OCI-LY7 (cell line): ENCODE results near the gene LRRC7. TPM values are rescaled to one million over a fixed set of nuclear protein-coding genes. Genes with fewer than 3 reads are reported as not detected.

Experiments
- BruUV-seq: library from RNA; stranded (reverse); fragments of 400-500 nt; replicated peaks from 2 replicates; lab custom pipeline; 2021; lab: Mats Ljungman, UMichigan
- CTCF ChIA-PET: fragments of 300-600 bp; sonication (Branson Sonifier 250); formaldehyde crosslinking; loops from one replicate; lab custom pipeline; 2022; ENCODE audit warnings: antibody characterized with exemption; ENCODE audit not compliant: unreplicated experiment; lab: Charles Lee
- POLR2A ChIA-PET: fragments of 300-600 bp; sonication (Branson Sonifier 250); formaldehyde crosslinking; loops from one replicate; lab custom pipeline; 2022; ENCODE audit warnings: antibody characterized with exemption; lab: Charles Lee
- DNase-seq: peaks from one replicate; pipeline ENCODE4 v3.0.0-alpha.2; 2015; ENCODE audit warnings: low spot score
- H2AFZ ChIP-seq: fragments of 200-600 bp; sonication (generic), shearing (Covaris generic); 2 replicates; pipeline ENCODE4 v1.6.1; 2014; ENCODE audit warnings: mild to moderate bottlenecking, antibody characterized with exemption, low read length, moderate library complexity
- H3K27ac ChIP-seq: fragments of 200-600 bp; sonication (generic); 2 replicates; pipeline ENCODE4 v1.5.1; 2014; ENCODE audit warnings: mixed run types, low read depth, mild to moderate bottlenecking, moderate library complexity, low read length, inconsistent platforms; ENCODE audit not compliant: poor library complexity, severe bottlenecking
- H3K36me3 ChIP-seq: fragments of 200-600 bp; sonication (generic); 2 replicates; pipeline ENCODE4 v1.6.1; 2014; ENCODE audit warnings: mild to moderate bottlenecking, antibody characterized with exemption, low read length, moderate library complexity, mixed read lengths; ENCODE audit not compliant: insufficient read depth
- H3K4me1 ChIP-seq: fragments of 200-600 bp; sonication (generic); 2 replicates; pipeline ENCODE4 v1.5.1; 2014; ENCODE audit warnings: mild to moderate bottlenecking, low read length; ENCODE audit not compliant: insufficient read depth, poor library complexity, severe bottlenecking
- H3K4me2 ChIP-seq: fragments of 200-600 bp; sonication (generic); 2 replicates; pipeline ENCODE4 v1.6.1; 2014; ENCODE audit warnings: mild to moderate bottlenecking, low read length
- H3K4me3 ChIP-seq: fragments of 200-600 bp; sonication (generic); 2 replicates; pipeline ENCODE4 v1.5.1; 2014; ENCODE audit warnings: mild to moderate bottlenecking, low read depth, low read length; ENCODE audit not compliant: poor library complexity, severe bottlenecking
- H3K79me2 ChIP-seq: fragments of 200-600 bp; sonication (generic); 2 replicates; pipeline ENCODE4 v1.6.1; 2016; ENCODE audit warnings: low read depth, mild to moderate bottlenecking, low read length, moderate library complexity, mixed read lengths; ENCODE audit not compliant: insufficient read depth
- H3K9me2 ChIP-seq: fragments of 200-600 bp; sonication (generic); 2 replicates; pipeline ENCODE4 v1.6.1; 2016; ENCODE audit warnings: mild to moderate bottlenecking, low read length, mixed read lengths; ENCODE audit not compliant: insufficient read depth
- H3K9me3 ChIP-seq: fragments of 200-600 bp; sonication (generic); 2 replicates; pipeline ENCODE4 v1.6.1; 2014; ENCODE audit warnings: mild to moderate bottlenecking, mixed run types, low read length, mixed read lengths
- H4K20me1 ChIP-seq: fragments of 200-600 bp; sonication (generic); 2 replicates; pipeline ENCODE4 v1.6.1; 2014; ENCODE audit warnings: mild to moderate bottlenecking, antibody characterized with exemption, low read length, moderate library complexity, mixed read lengths; ENCODE audit not compliant: insufficient read depth
- CTCF ChIP-seq: fragments of 200-600 bp; sonication (generic); conservative IDR thresholded peaks from 2 replicates; pipeline ENCODE4 v1.5.1; 2014; ENCODE audit warnings: mild to moderate bottlenecking, antibody characterized with exemption, low read length, moderate library complexity, mixed read lengths
- EZH2phosphoT487 ChIP-seq: fragments of 200-600 bp; sonication (generic); IDR thresholded peaks from 2 replicates; pipeline ENCODE4 v1.6.1; 2018; ENCODE audit warnings: low read depth, borderline replicate concordance, mild to moderate bottlenecking, mixed run types, antibody characterized with exemption, low read length, moderate library complexity, mixed read lengths
- intact Hi-C: fragments of 100-400 bp; cut with micrococcal nuclease; formaldehyde crosslinking; loops from one replicate; pipeline ENCODE4 v1.10.0; 2022; ENCODE audit not compliant: unreplicated experiment
- total RNA-seq, 2 experiments: library from RNA; depleted of rRNA in 1 of 2; stranded (reverse); fragments of >200 nt in 1 of 2; shearing (Covaris generic) in 1 of 2; gene quantifications; 2 replicates each; pipeline ENCODE4 v1.2.3, GENCODE V29; 2014 to 2022

Gene LRRC7
- total RNA-seq, 2 experiments from 2014 or later: not detected

GRCh38 chr1:70048336-70049094, 480.8 kb downstream of the LRRC7 start:
- Histone ChIP-seq H3K36me3 (no peaks in the 10 kb centered on the region), H3K27ac (no peak overlapping the region), H4K20me1 (no peaks in the 10 kb centered on the region), H3K4me3 (no peak overlapping the region), H3K4me1 (no peaks in the 10 kb centered on the region), H3K79me2 (no peaks in the 10 kb centered on the region), H3K9me3 (no peaks in the 10 kb centered on the region), H2AFZ (no peak overlapping the region), H3K9me2 (no peaks in the 10 kb centered on the region), H3K4me2 (no peak overlapping the region)
- intact Hi-C loops: no loop called here
- POLR2A ChIA-PET: no interaction called here
- DNase-seq: no peak
- CTCF ChIA-PET: no interaction called here
- no TSS peak for BruUV-seq
- no peak for TF ChIP-seq CTCF
- TF ChIP-seq EZH2phosphoT487: no peak

GRCh38 chr1:70051926-70052325, 484.2 kb downstream of the LRRC7 start:
- POLR2A ChIA-PET: interaction anchor here (0.6 kb wide), 2 partner anchors 451 to 1233 kb away, joined by 3 read pairs; no protein-coding TSS in a partner anchor
- Histone ChIP-seq H3K79me2 (no peaks in the 10 kb centered on the region), H3K27ac (no peak overlapping the region), H3K4me2 (no peak overlapping the region), H3K36me3 (no peaks in the 10 kb centered on the region), H3K4me1 (no peaks in the 10 kb centered on the region), H3K9me2 (no peaks in the 10 kb centered on the region), H2AFZ (no peak overlapping the region), H3K4me3 (no peak overlapping the region), H4K20me1 (no peaks in the 10 kb centered on the region), H3K9me3 (no peaks in the 10 kb centered on the region)
- CTCF ChIA-PET: no interaction called here
- DNase-seq: no peak
- TF ChIP-seq CTCF (no peak), EZH2phosphoT487 (no peak)
- intact Hi-C loops: no loop called here
- BruUV-seq: no TSS peak

- Histone ChIP-seq H3K4me1 (no peaks in the 10 kb centered on the region), H3K36me3 (no peaks in the 10 kb centered on the region), H3K4me3 (no peak overlapping the region), H3K79me2 (no peaks in the 10 kb centered on the region), H2AFZ (no peak overlapping the region), H3K9me3 (no peaks in the 10 kb centered on the region), H3K27ac (no peak overlapping the region), H4K20me1 (no peaks in the 10 kb centered on the region), H3K9me2 (no peaks in the 10 kb centered on the region), H3K4me2 (no peak overlapping the region)
- intact Hi-C loops: no loop called here
- no peak for TF ChIP-seq EZH2phosphoT487
- no peak for TF ChIP-seq CTCF
- DNase-seq: no peak
- no TSS peak for BruUV-seq
- ChIA-PET POLR2A (no interaction called here), CTCF (no interaction called here)
These were observed 489.8 kb downstream of the LRRC7 start for GRCh38 chr1:70057500-70057899.
